ENCODE results near the gene NUP188. TPM values are rescaled to one million over a fixed set of nuclear protein-coding genes. Genes with fewer than 3 reads are reported as not detected.
"Not testable (repeated sequence)": the region's sequence is repeated elsewhere in the genome, so short reads cannot be mapped to it uniquely, and the experiment has no call there.

The NUP188 gene
- total RNA-seq, 1 experiment from 2014 or later: 52.0 TPM

GRCh38 chr9:128943832-128944620 lies 3.5 kb upstream of the NUP188 start:
- H3K27me3 ChIP-seq (ENCODE audit: low read length): no peaks in the 10 kb centered on the region
- peaks cover 9% of the 10 kb centered on the region; the same call in 1 of the 2 replicates for H3K4me1 ChIP-seq (ENCODE audit: insufficient read depth, low read length)
- no peak for ATAC-seq
- H3K4me2 ChIP-seq (ENCODE audit: low read length): no peak overlapping the region
- no TSS peak for BruUV-seq (replicated peaks)
- H3K9ac ChIP-seq (ENCODE audit: low read length): no peak overlapping the region
- H4K20me1 ChIP-seq (ENCODE audit: low read length): no peaks in the 10 kb centered on the region
- no peaks in the 10 kb centered on the region for H3K36me3 ChIP-seq (ENCODE audit: low read depth, low read length)
- TF ChIP-seq EZH2 (IDR thresholded peaks at IDR 0.05; ENCODE audit: low read length, unreplicated experiment) (no peak), CTCF (conservative IDR thresholded peaks at IDR 0.05; ENCODE audit: low read depth, low read length) (no peak), EZH2phosphoT487 (IDR thresholded peaks at IDR 0.05; ENCODE audit: borderline replicate concordance, low read length) (no peak)
- no peak for DNase-seq
- H3K9me3 ChIP-seq (ENCODE audit: low read length): no peaks in the 10 kb centered on the region
- H3K27ac ChIP-seq (ENCODE audit: low read length): no peak overlapping the region
- H3K4me3 ChIP-seq (ENCODE audit: low read length): no peak overlapping the region
- peaks cover 22% of the 10 kb centered on the region for H3K79me2 ChIP-seq (ENCODE audit: low read length)
- POLR2A ChIA-PET (ENCODE audit: unreplicated experiment): no interaction called here
- no peak overlapping the region for H2AFZ ChIP-seq (ENCODE audit: low read length)
- H3F3A ChIP-seq (ENCODE audit: low read length, unreplicated experiment): no peaks in the 10 kb centered on the region
- intact Hi-C loops (cut with micrococcal nuclease): no loop called here
- no peaks in the 10 kb centered on the region for H3K9me2 ChIP-seq (replicated peaks; ENCODE audit: low read length)
- CTCF ChIA-PET: no interaction called here

- intact Hi-C loops (cut with micrococcal nuclease): not testable (repeated sequence)
These were observed 2.5 kb upstream of the NUP188 start for GRCh38 chr9:128944966-128945365.

GRCh38 chr9:128945798-128946501 lies 1.5 kb upstream of the NUP188 start:
- no peaks in the 10 kb centered on the region for H3K27me3 ChIP-seq (ENCODE audit: low read length)
- CTCF ChIA-PET: no interaction called here
- no peaks in the 10 kb centered on the region for H4K20me1 ChIP-seq (ENCODE audit: low read length)
- no peak for DNase-seq
- ATAC-seq: no peak
- POLR2A ChIA-PET (ENCODE audit: unreplicated experiment): no interaction called here
- no peak for TF ChIP-seq CTCF (conservative IDR thresholded peaks at IDR 0.05; ENCODE audit: low read depth, low read length)
- no peak for TF ChIP-seq EZH2 (IDR thresholded peaks at IDR 0.05; ENCODE audit: low read length, unreplicated experiment)
- TF ChIP-seq EZH2phosphoT487 (IDR thresholded peaks at IDR 0.05; ENCODE audit: borderline replicate concordance, low read length): no peak
- no peaks in the 10 kb centered on the region for H3K9me2 ChIP-seq (replicated peaks; ENCODE audit: low read length)
- H2AFZ ChIP-seq (ENCODE audit: low read length): no peak overlapping the region
- intact Hi-C loops (cut with micrococcal nuclease): no loop called here
- peaks cover 25% of the 10 kb centered on the region for H3K79me2 ChIP-seq (ENCODE audit: low read length)
- H3K27ac ChIP-seq (ENCODE audit: low read length): no peak overlapping the region
- H3K4me3 ChIP-seq (ENCODE audit: low read length): no peak overlapping the region; the same call in 1 of the 2 replicates
- H3F3A ChIP-seq (ENCODE audit: low read length, unreplicated experiment): no peaks in the 10 kb centered on the region
- peak overlapping the region; percentile 85 for H3K4me2 ChIP-seq (ENCODE audit: low read length)
- BruUV-seq (replicated peaks): no TSS peak
- no peak overlapping the region for H3K9ac ChIP-seq (ENCODE audit: low read length)
- H3K9me3 ChIP-seq (ENCODE audit: low read length): no peaks in the 10 kb centered on the region
- H3K4me1 ChIP-seq (ENCODE audit: insufficient read depth, low read length): peaks cover 10% of the 10 kb centered on the region; the same call in 1 of the 2 replicates
- H3K36me3 ChIP-seq (ENCODE audit: low read depth, low read length): no peaks in the 10 kb centered on the region

More at GRCh38 chr9:128944966-128945365, 2.5 kb upstream of the NUP188 start:
- H3K9me2 ChIP-seq (replicated peaks; ENCODE audit: low read length); H4K20me1 ChIP-seq (ENCODE audit: low read length); H2AFZ ChIP-seq (ENCODE audit: low read length); H3F3A ChIP-seq (ENCODE audit: low read length, unreplicated experiment); H3K9me3 ChIP-seq (ENCODE audit: low read length); H3K27me3 ChIP-seq (ENCODE audit: low read length); DNase-seq; BruUV-seq (replicated peaks); H3K36me3 ChIP-seq (ENCODE audit: low read depth, low read length); ATAC-seq; H3K9ac ChIP-seq (ENCODE audit: low read length); POLR2A ChIA-PET (ENCODE audit: unreplicated experiment); H3K27ac ChIP-seq (ENCODE audit: low read length); H3K4me1 ChIP-seq (ENCODE audit: insufficient read depth, low read length); CTCF ChIA-PET; H3K4me2 ChIP-seq (ENCODE audit: low read length); H3K4me3 ChIP-seq (ENCODE audit: low read length): not testable (repeated sequence)
- peaks cover 25% of the 10 kb centered on the region for H3K79me2 ChIP-seq (ENCODE audit: low read length)
